ENCODE results near the gene MAP6D1. TPM values are rescaled to one million over a fixed set of nuclear protein-coding genes. Genes with fewer than 3 reads are reported as not detected.

Gene MAP6D1
- total RNA-seq, 1 experiment from 2014 or later = 5.9 TPM

DNA sequence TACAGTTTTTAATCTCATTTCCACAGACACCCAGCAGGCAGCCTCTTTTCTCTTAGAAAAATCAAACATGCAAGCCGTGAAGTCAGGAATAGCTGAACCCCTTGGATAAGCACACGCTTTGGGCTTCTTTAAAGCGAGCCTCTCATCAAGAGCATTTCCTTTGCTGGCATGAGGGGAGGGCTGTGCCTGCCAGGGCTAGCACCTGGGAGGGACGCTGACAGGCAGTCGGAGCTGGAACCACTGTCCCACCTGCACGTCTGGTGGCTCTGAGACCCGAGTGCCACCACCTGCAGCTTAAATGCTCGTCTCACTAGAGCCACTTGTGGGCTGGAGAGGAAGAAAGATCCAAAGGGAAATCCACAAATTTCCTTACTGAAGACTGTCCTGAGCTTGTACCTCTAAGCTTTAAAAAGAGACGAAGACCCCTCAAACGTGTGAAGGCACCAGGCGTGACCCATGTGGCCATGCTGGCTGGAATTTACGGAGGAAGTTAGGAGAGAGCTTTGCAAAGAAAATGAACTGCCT is 9.4 kb downstream of the MAP6D1 start:
- POLR2A ChIA-PET (ENCODE audit: low non-redundant PET) = no interaction called here
- CTCF ChIA-PET = no interaction called here

DNA sequence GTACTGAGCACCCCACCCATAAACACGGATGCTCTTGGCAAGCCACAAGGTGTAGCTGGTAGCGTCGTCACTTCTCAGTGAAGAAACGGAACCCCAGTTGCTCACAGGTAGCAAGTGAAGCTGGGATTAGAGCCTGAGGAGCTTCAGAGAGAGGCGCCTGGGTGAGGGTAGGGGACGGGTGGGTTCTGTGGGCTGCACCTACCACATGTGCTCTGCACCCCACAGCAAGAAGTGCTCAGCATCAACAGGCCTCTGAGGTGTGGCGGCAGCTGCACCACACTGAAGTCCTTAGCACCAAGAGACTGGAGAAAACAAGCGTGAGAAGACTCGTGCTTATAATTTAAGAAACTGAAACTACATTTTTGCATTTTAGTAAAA is 9.8 kb downstream of the MAP6D1 start:
- TF ChIP-seq, protein P1, sequence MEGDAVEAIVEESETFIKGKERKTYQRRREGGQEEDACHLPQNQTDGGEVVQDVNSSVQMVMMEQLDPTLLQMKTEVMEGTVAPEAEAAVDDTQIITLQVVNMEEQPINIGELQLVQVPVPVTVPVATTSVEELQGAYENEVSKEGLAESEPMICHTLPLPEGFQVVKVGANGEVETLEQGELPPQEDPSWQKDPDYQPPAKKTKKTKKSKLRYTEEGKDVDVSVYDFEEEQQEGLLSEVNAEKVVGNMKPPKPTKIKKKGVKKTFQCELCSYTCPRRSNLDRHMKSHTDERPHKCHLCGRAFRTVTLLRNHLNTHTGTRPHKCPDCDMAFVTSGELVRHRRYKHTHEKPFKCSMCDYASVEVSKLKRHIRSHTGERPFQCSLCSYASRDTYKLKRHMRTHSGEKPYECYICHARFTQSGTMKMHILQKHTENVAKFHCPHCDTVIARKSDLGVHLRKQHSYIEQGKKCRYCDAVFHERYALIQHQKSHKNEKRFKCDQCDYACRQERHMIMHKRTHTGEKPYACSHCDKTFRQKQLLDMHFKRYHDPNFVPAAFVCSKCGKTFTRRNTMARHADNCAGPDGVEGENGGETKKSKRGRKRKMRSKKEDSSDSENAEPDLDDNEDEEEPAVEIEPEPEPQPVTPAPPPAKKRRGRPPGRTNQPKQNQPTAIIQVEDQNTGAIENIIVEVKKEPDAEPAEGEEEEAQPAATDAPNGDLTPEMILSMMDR (conservative IDR thresholded peaks at IDR 0.05; ENCODE audit: low read depth, low read length) = no peak
- no peak for TF ChIP-seq EZH2 (IDR thresholded peaks at IDR 0.05; ENCODE audit: borderline replicate concordance, low read depth, low read length, poor library complexity, severe bottlenecking)
- POLR2A ChIA-PET (ENCODE audit: low non-redundant PET) = no interaction called here
- Histone ChIP-seq H3K9me3 (ENCODE audit: low read depth, low read length, poor library complexity, severe bottlenecking) (no peaks in the 10 kb centered on the region), H3K36me3 (ENCODE audit: insufficient read depth, low read length, poor library complexity, severe bottlenecking) (peaks cover 16% of the 10 kb centered on the region), H3K4me3 (ENCODE audit: low read depth, low read length, poor library complexity, severe bottlenecking) (no peak overlapping the region), H3K27me3 (replicated peaks; ENCODE audit: insufficient read depth, low read depth, low read length, poor library complexity) (no peaks in the 10 kb centered on the region), H3K4me1 (ENCODE audit: insufficient read depth, low read length, poor library complexity, severe bottlenecking) (no peaks in the 10 kb centered on the region), H3K27ac (ENCODE audit: low read depth, low read length, poor library complexity, severe bottlenecking) (no peak overlapping the region)
- BruUV-seq (replicated peaks) = no TSS peak
- CTCF ChIA-PET = no interaction called here
- intact Hi-C loops (cut with micrococcal nuclease; ENCODE audit: unreplicated experiment) = no loop called here
- DNase-seq (ENCODE audit: low spot score) = no peak

More for the DNA sequence above, 9.4 kb downstream of the MAP6D1 start:
- Histone ChIP-seq H3K27me3 (replicated peaks; ENCODE audit: insufficient read depth, low read depth, low read length, poor library complexity) (no peaks in the 10 kb centered on the region), H3K36me3 (ENCODE audit: insufficient read depth, low read length, poor library complexity, severe bottlenecking) (peaks cover 12% of the 10 kb centered on the region), H3K9me3 (ENCODE audit: low read depth, low read length, poor library complexity, severe bottlenecking) (no peaks in the 10 kb centered on the region), H3K4me1 (ENCODE audit: insufficient read depth, low read length, poor library complexity, severe bottlenecking) (no peaks in the 10 kb centered on the region), H3K4me3 (ENCODE audit: low read depth, low read length, poor library complexity, severe bottlenecking) (no peak overlapping the region), H3K27ac (ENCODE audit: low read depth, low read length, poor library complexity, severe bottlenecking) (no peak overlapping the region)
- no peak for TF ChIP-seq EZH2 (IDR thresholded peaks at IDR 0.05; ENCODE audit: borderline replicate concordance, low read depth, low read length, poor library complexity, severe bottlenecking)
- TF ChIP-seq, protein P1 (conservative IDR thresholded peaks at IDR 0.05; ENCODE audit: low read depth, low read length) = no peak
- intact Hi-C loops (cut with micrococcal nuclease; ENCODE audit: unreplicated experiment) = no loop called here
- BruUV-seq (replicated peaks) = no TSS peak
- DNase-seq (ENCODE audit: low spot score) = no peak

DNA sequence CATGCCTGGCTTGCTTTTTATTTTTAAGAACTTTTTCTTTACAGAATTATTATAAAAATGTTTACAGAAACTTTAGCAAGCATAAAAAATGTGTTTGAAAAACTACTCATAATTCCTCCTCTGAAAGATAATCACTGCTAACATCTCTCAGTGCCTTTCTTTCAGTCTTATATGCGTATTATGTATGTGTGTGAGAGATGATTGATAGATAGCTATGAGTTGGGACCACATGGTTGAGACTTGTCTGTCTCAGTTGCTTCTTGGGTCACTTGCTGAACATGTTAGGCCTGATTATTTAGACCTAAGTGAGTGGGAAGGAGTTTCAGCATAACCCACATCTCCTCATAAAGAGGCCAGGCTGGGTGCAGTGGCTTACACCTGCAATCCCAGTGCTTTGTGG is 11.1 kb downstream of the MAP6D1 start:
- BruUV-seq (replicated peaks) = no TSS peak
- CTCF ChIA-PET = no interaction called here
- intact Hi-C loops (cut with micrococcal nuclease; ENCODE audit: unreplicated experiment) = no loop called here

More for the DNA sequence above, 11.1 kb downstream of the MAP6D1 start:
- Histone ChIP-seq H3K4me3 (ENCODE audit: low read depth, low read length, poor library complexity, severe bottlenecking) (no peak overlapping the region), H3K27me3 (replicated peaks; ENCODE audit: insufficient read depth, low read depth, low read length, poor library complexity) (no peaks in the 10 kb centered on the region), H3K27ac (ENCODE audit: low read depth, low read length, poor library complexity, severe bottlenecking) (no peak overlapping the region), H3K4me1 (ENCODE audit: insufficient read depth, low read length, poor library complexity, severe bottlenecking) (no peaks in the 10 kb centered on the region), H3K36me3 (ENCODE audit: insufficient read depth, low read length, poor library complexity, severe bottlenecking) (peaks cover 28% of the 10 kb centered on the region), H3K9me3 (ENCODE audit: low read depth, low read length, poor library complexity, severe bottlenecking) (no peaks in the 10 kb centered on the region)
- no peak for DNase-seq (ENCODE audit: low spot score)
- TF ChIP-seq EZH2 (IDR thresholded peaks at IDR 0.05; ENCODE audit: borderline replicate concordance, low read depth, low read length, poor library complexity, severe bottlenecking) = no peak
- TF ChIP-seq, protein P1 (conservative IDR thresholded peaks at IDR 0.05; ENCODE audit: low read depth, low read length) = no peak
- POLR2A ChIA-PET (ENCODE audit: low non-redundant PET) = no interaction called here

Data from A673 (cell line).